GM21825 (cell line): ENCODE data around the gene FNDC11.
"Not testable (repeated sequence)": the region's sequence is repeated elsewhere in the genome, so short reads cannot be mapped to it uniquely, and the experiment has no call there.

Source experiments
- ATAC-seq: cut with Tn5 transposase; IDR thresholded peaks from one replicate; pipeline ENCODE4 v1.9.1; 2021; ENCODE audit warnings: mild to moderate bottlenecking, moderate library complexity; ENCODE audit not compliant: unreplicated experiment

FNDC11 gene

GRCh38 chr20:63553933-63554290 lies at the start of gene FNDC11:
Gene FNDC11 (plus strand): TSS chr20:63554159. CDS start chr20:63555664, 1,505 bp downstream.
- peak; percentile 20 for ATAC-seq

- no peak for ATAC-seq
Observed at GRCh38 chr20:63504642-63505041, 49.3 kb upstream of the FNDC11 start.

- ATAC-seq, result no peak
Observed at GRCh38 chr20:63505281-63505680, 48.7 kb upstream of the FNDC11 start.

- ATAC-seq, result no peak
Observed at GRCh38 chr20:63505723-63506122, 48.2 kb upstream of the FNDC11 start.

GRCh38 chr20:63507083-63507743 lies 46.7 kb upstream of the FNDC11 start:
- ATAC-seq, result no peak

GRCh38 chr20:63508072-63508768 lies 45.7 kb upstream of the FNDC11 start:
- ATAC-seq, result no peak

GRCh38 chr20:63509088-63509564 lies 44.8 kb upstream of the FNDC11 start:
- ATAC-seq, result no peak

- ATAC-seq, result no peak
Observed at GRCh38 chr20:63513207-63513606, 40.8 kb upstream of the FNDC11 start.

- ATAC-seq, result not testable (repeated sequence)
Observed at GRCh38 chr20:63514520-63514919, 39.4 kb upstream of the FNDC11 start.

- ATAC-seq, result no peak
Observed at GRCh38 chr20:63517376-63518309, 36.3 kb upstream of the FNDC11 start.

GRCh38 chr20:63518351-63518861 lies 35.6 kb upstream of the FNDC11 start:
- no peak for ATAC-seq

- no peak for ATAC-seq
Observed at GRCh38 chr20:63518946-63519667, 34.9 kb upstream of the FNDC11 start.

- peak; percentile 42 for ATAC-seq
Observed at GRCh38 chr20:63519668-63520503, 34.1 kb upstream of the FNDC11 start.

GRCh38 chr20:63520504-63520933 lies 33.4 kb upstream of the FNDC11 start, which contains the start of gene PPDPF:
Gene PPDPF (plus strand): TSS chr20:63520765. CDS start chr20:63521309, 544 bp downstream.
- ATAC-seq, result peak; percentile 51

GRCh38 chr20:63520934-63521601 lies 32.9 kb upstream of the FNDC11 start:
- peak; percentile 26 for ATAC-seq

GRCh38 chr20:63521602-63522001 lies 32.4 kb upstream of the FNDC11 start:
- ATAC-seq, result no peak

GRCh38 chr20:63522091-63522868 lies 31.7 kb upstream of the FNDC11 start:
- no peak for ATAC-seq

- no peak for ATAC-seq
Observed at GRCh38 chr20:63522981-63523611, 30.9 kb upstream of the FNDC11 start.
